Measurements from ENCODE around the gene SGSM2.

The SGSM2 gene

DNA sequence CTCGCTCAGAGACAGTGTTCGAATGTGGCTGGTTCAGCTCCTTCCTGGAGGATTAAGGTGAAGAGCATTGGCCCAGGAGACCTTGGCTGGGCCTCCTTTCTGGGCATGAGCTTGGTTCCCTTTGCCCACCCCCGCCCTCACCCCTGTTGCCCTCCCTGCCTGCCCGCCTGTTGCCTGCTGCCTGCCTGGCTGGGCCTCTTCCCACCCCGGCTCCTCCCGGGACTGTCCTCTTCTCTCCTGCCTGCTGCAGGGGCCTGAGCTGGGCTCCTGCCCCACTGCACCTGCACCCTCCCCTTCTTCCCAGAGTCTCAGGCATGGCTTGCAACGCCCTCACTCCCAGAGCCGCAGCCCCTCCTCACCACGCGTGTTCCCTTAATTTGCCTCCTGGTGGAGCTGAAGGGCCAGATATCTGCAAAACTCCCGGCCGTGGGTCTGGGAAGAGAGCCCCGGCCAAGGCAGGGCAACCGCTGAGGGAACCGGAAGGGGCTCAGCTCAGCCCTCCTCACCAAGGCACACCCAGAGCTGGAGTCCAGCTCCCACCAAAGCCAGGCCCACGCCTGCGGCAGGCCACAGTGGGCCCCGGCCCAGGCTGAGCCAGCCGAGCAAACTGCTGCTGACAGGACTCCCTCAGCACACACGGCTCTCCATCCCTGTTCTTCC is 32.4 kb downstream of the SGSM2 start:
- no peak for DNase-seq

DNA sequence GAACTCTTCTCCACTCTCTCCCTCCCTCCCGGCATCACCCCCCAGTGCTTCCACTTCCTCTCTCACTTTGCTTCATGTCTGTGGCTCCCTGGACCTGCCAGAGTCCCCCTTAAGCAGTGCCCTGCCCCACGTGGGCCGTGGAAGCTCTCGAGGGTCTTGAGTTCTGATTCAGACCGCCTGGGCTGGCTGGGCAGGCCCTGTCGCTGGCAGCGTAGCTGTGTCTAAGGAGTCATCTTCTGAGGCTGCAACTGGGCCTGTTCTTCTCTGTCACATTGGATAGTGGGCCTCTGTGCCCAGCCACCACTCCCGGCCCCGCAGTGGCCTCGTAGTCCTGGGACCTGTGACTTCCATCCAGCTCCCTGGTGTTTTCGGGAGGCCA is 32.9 kb downstream of the SGSM2 start:
- no peak for DNase-seq

DNA sequence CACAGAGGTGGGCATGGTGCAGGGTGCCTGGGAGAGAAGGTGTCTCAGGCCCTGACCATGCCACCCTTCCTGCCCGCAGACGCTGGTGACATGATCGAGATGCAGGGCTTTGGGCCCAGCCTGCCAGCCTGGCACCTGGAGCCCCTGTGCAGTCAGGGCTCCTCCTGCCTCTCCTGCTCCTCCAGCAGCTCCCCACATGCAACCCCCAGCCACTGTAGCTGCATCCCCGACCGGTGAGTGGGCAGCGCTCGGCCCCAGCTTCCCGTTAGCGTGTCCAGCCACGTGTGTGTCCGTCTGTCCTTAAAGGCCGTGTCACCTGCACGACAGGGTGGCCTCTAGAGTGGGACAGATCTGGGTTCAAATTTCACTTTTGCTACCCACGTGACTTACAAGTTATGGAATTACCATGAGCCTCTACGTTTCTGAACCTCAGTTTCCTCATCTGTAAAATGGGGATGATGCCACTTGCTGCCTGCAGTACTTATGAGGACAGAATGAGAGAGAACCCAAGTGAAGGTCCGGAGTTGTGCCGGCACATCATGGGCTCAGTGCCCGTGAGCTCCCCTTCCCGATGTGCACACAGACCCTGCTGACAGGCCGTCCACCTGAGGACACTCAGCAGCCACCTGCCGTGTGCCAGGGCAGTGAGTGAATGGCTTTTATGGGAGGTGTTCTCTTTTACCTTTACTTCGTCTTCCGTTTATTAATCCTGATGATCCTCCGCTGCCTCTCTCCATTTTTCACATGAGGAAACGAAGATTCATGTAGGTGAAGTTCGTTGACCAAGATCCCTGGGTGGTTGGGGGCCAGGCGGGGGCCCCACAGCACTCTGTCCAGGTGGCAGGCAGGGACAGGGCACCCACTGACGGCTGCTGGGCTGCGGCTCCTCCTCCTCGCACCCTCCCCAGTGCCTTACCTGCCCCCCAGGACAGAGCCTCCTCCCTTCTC is 34.2 kb downstream of the SGSM2 start:
- no peak for DNase-seq

DNA sequence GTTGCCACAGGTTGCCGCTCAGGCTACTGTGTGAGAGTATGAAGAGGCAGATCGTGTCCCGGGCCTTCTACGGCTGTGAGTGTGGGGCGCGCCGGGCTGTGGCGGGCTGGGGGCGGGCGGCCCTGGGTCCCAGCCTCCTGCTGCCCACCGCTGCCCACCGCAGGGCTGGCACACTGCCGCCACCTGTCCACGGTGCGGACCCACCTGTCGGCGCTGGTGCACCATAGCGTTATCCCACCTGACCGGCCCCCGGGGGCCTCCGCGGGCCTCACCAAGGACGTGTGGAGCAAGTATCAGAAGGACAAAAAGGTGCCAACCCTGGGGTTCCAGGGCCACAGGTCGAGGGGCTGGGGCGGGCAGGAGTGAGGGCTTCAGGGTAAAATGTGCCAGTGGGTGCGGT is 34.9 kb downstream of the SGSM2 start:
- DNase-seq = no peak

DNA sequence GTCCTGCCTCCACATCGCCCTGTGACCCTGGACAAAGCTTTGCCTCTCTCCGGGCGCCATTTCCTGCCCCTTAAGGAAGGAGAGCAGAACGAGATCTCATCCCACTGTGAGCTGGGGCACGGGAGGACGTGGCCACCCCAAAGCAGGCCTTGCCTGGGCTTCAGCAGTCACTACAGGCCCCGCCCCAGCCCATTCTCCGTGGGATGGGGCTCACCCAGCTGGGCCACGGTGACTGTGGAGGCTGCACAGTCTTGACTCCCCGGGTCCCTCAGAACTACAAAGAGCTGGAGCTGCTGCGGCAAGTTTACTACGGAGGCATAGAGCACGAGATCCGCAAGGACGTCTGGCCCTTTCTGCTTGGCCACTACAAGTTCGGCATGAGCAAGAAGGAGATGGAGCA is 35.4 kb downstream of the SGSM2 start:
- no peak for DNase-seq

DNA sequence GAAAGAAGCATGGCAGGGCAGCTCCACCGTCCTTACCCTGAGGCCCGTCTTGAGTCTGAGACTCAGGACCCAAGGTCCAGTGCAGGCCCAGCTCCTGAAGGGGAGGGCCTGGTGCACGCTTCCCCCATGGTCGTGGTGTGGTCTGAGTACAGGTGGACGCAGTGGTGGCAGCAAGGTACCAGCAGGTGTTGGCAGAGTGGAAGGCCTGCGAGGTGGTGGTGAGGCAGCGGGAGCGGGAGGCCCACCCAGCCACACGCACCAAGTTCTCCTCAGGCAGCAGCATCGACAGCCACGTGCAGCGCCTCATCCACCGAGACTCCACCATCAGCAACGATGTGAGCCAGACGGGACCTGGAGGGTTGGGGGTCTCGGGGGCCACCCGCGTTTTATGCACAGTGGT is 35.9 kb downstream of the SGSM2 start:
- no peak for DNase-seq

DNA sequence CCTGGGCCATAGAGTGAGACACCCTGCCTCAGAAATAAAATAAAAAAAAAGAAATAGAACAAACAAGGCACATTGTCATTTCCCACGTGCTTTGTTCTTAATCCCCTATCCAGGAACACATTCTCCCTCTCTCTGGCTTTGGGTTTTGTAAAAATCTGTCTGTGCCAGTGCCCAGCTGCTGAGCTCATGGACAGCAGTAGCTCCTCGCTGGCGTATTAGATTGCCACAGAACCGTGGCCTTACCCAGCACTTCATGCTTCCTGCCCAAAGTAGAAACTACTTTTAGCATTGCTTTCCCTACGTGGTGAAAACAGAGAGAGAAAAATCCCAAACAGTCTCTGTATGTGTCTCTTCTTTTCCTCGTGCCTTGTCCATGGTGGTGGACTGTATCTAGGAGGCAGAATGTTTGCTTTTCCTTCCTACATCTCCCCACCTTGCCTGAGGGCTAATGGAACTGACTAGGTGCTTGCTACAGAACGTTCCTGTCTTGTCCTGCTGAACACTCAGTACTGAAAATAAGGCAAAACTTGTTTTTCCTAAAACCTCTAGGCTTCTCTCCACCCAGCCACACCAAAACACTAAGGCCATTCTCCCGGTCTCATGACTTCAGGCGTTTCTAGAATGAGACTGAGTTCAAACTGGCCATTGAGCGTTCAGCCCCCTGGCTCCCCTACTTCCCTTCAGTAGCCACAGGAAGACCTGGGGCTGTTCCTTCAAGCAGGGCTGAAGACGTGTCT is 37.4 kb downstream of the SGSM2 start:
- DNase-seq = no peak

DNA sequence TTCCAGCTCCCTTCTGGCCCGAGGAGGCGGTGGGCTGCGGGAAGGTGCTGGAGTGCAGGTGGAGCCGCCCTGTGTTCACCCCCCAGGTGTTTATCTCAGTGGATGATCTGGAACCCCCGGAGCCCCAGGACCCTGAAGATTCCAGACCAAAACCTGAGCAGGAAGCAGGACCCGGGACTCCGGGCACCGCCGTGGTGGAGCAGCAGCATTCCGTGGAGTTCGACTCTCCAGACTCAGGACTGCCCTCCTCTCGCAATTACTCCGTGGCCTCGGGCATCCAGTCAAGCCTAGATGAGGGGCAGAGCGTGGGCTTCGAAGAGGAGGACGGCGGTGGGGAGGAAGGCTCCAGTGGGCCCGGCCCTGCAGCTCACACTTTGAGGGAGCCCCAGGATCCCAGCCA is 38.1 kb downstream of the SGSM2 start:
- DNase-seq = no peak

DNA sequence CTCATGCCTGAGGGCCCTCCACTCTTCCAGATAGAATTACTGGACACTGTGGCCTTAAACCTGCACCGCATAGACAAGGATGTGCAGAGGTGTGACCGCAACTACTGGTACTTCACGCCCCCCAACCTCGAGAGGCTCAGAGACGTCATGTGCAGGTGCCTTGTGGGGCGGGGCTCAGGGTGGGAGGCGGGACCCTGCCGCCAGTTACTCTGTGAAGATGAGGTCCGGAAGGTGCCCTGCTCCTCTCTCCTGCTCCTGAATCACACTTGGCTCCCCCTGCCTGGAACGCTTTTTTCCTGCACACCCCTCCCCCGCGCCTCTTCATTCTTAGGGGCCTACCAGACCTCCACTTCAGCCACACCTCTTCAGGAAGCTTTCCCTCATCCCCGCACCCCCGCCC is 38.8 kb downstream of the SGSM2 start:
- no peak for DNase-seq

DNA sequence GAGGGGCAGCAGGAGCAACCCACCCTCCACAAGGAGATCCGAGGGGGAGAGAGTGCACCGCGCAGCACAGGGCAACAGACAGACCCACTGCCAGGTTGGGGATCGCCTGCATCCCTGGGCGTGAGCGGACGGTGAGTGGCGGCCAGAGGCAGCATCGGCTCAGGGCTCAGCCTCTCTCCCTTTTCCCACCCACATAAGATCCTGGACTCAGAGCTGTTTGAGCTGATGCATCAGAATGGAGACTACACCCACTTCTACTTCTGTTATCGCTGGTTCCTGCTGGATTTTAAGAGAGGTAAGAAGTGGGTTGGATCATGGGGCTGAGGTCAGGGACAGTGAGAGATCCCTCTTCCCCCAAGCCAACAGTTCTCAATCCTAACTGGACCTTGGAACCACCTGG is 40.4 kb downstream of the SGSM2 start:
- DNase-seq = no peak

DNA sequence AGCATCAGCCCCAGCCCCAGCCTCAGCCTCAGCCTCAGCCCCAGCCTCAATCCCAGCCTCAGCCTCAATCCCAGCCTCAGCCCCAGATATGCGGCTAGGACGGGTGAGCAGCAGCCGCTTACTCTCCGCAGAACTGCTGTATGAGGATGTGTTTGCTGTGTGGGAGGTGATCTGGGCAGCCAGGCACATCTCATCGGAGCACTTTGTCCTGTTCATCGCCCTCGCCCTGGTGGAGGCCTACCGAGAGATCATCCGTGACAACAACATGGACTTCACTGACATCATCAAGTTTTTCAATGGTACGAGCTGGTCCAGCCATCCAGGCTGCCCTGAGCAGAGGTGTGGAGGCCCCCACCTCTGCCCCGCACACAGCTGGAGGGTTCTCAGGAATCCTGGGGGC is 41.6 kb downstream of the SGSM2 start:
- DNase-seq = no peak

DNA sequence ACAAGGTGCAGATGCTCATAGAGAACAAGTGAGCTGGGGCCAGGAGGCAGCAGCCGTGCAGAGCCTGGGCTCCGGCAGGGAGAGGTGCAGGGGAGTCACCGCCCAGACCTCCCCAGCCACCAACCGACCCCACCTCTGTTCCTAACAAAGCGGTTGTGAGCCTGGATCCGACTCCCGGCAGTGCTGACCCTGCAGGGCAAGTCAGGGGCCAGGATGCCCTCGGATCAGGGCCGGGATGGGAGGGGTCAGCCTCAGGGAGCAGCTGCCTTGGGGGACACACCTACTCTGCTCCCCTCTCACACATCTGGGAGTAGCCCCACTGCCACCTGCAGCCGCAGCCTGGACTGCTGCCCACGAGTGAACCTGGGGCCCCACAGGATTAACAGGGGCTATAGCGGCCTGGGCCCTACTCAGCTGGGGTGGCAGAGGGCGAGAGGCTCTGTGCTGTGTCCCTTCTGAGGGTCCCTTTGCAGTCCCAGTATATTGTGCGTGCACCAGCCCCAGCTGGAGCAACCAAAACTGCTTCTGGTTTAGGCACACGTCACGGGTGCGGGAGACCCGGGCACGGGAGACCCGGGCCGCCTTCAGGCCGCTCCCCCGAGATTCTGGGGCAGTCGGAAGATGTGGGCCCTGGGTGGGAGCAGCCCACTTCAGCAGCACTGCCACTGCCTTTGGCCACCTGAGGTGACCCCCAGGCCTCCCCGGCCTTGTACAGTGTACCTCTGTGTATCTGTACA is 42.4 kb downstream of the SGSM2 start:
- no peak for DNase-seq

DNA sequence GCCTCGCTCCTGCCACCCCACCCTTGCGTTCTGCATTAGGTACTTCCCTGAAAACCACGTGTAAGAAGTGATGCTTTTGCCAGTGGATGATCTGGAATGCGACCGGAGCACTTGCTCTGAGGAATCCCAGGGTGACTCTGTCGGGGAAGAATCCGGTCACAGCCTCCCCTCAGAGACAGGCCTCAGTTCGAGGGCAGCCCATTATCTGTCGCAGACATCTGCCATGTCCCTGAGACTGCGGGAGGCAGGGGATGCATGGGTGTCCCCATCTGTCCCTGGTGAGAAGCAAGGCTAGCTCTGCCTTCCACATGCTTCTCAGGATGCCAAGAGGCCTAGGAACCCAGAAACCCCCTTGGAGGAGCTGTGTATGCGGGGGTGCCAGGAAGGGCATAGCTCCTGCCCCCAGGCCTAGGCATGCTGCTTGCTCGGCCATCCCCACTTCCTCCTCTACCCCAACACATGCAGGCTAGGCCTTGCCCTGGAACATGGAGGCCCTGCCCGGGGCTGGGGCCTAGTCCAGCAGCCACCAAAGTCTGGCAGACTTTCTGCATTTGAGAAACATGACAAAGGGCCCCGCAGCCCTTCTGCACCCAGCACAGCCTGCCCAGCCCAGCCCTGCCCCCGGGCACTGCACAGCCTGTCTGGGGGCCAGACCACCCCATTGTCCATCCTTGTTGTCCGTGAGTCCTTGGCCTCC is 43.1 kb downstream of the SGSM2 start:
- no peak for DNase-seq

DNA sequence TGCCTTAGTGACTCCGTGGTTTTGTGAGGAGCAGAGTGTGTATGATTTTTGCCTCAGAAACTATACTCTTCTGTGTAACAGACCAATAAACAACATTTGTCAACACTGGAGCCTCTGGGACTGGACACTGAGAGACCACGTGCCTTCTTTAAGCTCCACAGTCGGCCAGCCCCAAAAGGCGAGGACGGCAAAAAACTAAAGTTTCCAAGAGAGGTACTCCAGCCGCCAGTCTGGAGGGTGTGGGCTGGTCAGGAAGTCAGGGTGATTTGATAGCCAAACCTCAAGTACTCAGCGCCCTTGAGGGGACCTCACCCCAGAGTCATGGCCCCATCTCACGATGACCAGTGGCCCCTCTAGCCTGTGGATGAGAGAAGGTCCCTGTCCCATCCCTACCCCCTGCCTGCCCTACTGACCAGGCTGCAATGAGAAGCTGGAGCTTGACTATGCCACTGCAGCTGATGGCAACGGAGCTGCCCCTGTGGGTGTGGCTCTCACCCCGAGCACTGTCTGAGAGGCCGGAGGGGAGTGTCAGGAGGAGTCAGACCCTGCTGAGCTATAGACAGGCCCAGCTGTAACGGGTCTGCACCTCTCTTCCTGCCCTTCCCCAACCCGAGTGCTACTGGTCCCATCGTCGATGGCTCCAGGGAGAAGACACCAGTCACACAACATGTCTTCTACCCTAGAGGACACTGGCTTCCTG is 43.8 kb downstream of the SGSM2 start:
- DNase-seq = no peak

DNA sequence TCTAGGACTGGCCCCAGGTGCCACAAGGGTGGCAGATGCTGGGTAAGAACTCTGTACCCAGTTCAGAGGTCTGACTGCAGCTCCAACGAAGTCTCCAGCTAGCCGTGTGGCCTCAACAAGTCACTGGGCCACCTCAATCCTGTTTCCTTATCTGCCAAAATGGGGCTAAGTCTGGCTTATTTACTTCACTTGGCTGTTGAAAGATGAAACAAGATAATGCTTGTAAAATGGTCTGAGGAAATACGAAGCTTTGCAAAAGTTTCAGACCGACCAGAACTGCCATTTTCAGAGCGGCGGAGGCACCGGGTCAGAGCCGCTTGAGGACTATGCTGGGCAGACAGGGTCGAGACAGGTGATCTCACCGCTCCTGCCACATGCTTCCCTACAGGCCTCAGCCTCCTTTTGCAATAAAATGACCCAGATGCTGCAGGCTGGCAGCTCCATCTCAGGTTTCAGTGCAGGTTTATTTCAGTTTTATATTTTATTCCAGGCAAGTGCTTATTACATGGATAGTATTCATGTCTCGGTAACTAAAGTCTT is 46.4 kb downstream of the SGSM2 start:
- no peak for DNase-seq

DNA sequence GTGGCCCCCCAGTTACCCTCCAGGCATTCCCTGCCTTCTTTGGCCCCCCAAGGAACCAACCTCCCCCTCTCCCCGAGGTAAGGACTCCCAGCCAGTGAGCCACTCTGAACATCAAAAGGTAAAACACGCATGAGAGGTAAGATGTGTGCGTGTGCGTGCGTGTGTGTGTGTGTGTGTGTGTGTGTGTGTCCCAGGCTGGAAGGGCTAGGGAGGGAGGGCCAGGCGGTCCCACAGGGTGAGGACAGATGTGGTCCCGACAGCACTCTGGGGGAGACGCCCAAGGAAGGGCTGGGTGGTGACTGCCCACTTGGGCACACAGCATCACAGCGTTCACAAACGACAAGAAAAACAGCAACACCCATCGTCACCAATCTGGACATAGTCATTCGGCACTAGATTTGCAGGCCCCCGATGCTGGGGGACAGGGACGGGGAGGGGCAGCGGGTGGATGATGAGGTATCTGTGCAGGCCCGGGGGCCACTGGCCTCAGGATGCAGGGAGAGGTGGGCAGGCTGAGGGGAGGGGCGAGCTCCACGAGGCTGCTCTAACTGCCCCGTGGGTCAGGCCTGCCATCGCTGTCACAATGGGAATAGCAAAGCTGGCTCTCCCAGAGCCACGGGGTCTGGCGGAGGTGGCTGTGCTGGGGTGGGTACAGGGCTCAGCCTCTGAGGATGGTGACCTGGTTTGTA is 47.3 kb downstream of the SGSM2 start:
- no peak for DNase-seq

DNA sequence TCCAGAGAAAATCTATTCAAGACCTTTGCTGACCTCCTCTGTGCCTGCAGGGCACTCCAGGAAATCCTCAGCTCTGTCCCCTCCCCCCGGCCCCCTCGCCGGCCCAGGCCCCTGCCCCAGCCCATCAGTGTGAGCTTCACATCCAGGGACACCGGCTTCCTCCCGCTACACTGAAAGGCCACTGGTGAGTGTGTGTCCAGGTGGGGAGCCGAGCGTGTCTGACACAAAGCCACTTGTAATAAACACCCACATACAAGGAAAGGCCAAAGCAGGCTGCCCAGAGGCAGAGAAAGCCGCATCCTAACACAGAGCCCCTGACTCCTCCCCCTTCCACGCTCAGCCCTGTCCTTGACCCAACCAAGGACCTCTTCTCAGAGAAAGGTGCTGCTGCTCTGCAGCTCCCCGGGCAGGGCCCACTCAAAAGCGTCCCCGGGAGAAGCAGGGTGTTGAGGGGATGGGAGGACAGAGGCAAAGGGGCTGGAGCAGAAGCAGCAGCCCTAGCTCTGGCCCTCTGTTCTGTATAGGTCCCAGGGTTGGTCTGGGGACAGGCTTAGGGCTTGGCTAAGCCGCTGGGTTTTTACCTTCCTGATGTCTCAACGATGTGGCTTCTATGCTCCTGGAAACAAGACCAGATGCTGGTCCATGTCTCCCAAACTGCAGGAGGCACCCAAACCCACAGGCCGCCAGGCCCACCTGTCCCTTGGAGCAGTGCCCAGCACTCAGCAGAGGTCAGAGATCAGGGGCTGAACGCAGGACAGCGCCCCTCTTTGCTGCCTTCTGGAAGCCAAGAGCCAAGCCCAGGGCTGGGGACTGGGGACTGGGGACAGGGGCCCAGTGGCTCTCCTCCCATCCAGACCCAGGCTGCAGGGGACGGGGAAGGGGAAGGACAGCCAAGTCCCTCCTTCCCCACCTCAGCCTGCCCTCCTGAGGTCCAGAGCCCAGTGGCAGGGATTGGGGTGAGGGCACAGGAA is 48.2 kb downstream of the SGSM2 start:
- no peak for DNase-seq

DNA sequence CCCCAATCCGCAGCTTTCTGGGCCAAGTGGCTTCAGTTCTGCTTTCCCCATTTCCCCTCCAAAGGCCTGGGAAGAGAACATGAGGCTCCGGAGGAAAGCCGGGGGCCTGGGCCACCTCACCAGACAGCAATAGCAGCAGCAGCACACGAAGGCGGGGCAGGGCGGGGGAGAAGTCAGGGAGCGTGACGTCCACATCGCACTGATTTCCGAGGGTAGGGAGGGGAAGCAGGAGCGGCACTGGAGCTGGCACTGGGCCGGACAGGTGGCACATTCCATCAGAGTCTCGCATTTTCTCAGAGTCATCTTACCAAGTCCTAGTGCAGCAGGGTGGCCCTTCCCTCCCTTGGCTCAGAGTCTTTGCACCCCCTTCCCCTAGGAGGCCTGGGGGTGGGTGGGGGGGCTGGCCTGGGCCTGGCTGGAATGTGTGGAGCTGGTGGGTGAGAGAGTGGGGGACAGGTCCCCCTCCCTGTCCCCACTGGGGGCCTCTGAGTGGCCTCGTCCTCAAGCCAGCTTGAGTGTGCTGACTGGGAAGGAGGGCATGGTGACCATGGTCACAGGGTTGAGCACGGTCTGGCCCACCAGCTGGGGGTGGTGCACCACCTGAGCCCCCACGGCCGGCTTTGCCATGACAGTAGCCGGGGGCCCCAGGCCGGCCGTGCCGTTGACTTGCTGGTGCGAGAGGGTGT is 49.2 kb downstream of the SGSM2 start:
- no peak for DNase-seq

Data from T-helper 1 cell (primary cell).